Fibroblast of mammary gland (primary cell): Measurements from ENCODE around the gene CREB5.

ENCODE experiments used
- DNase-seq: peaks from one replicate; pipeline ENCODE4 v3.0.0-alpha.2; 2010; ENCODE audit warnings: low read depth
- H3K4me3 ChIP-seq: 2 replicates; pipeline ENCODE4 v1.5.1; 2011; ENCODE audit warnings: low read depth, mild to moderate bottlenecking, low read length, moderate library complexity; ENCODE audit not compliant: control insufficient read depth
- CTCF ChIP-seq: conservative IDR thresholded peaks from 2 replicates; pipeline ENCODE4 v1.5.1; 2011; ENCODE audit warnings: low read depth, low read length, inconsistent platforms; ENCODE audit not compliant: control insufficient read depth, insufficient read depth

Gene CREB5

GRCh38 chr7:28708033-28708951 lies 296.0 kb downstream of the CREB5 start:
- H3K4me3 ChIP-seq: peak overlapping the region; percentile 40

GRCh38 chr7:28709748-28710147 lies 297.4 kb downstream of the CREB5 start:
- no peak for TF ChIP-seq CTCF
- no peak overlapping the region for H3K4me3 ChIP-seq
- DNase-seq: no peak

More at GRCh38 chr7:28708033-28708951, 296.0 kb downstream of the CREB5 start:
- DNase-seq: peak; percentile 89
- TF ChIP-seq CTCF: no peak

- no peak for TF ChIP-seq CTCF
- no peak overlapping the region for H3K4me3 ChIP-seq
- DNase-seq: no peak
Observed at GRCh38 chr7:28711114-28711513, 298.8 kb downstream of the CREB5 start.

GRCh38 chr7:28714459-28715120 lies 302.3 kb downstream of the CREB5 start:
- DNase-seq: no peak
- no peak for TF ChIP-seq CTCF
- H3K4me3 ChIP-seq: no peak overlapping the region

- DNase-seq: no peak
- TF ChIP-seq CTCF: no peak
- no peak overlapping the region for H3K4me3 ChIP-seq
Observed at GRCh38 chr7:28717445-28718054, 305.2 kb downstream of the CREB5 start.

- no peak overlapping the region for H3K4me3 ChIP-seq
- no peak for DNase-seq
- no peak for TF ChIP-seq CTCF
Observed at GRCh38 chr7:28718055-28718481, 305.8 kb downstream of the CREB5 start.
